Left colon (tissue), 2 donors: Measurements from ENCODE around the gene MAD2L1BP. TPM values are rescaled to one million over a fixed set of nuclear protein-coding genes. Genes with fewer than 3 reads are reported as not detected.
A peak's percentile ranks its signal among the peaks of the same experiment; 100 is the strongest.
"Not testable (repeated sequence)": the region's sequence is repeated elsewhere in the genome, so short reads cannot be mapped to it uniquely, and the experiment has no call there.

Experiments used
- ATAC-seq: fragments of 200-7000 bp; cut with Tn5 transposase; one replicate; pipeline ENCODE4 v1.9.1; 2020; ENCODE audit warnings: mild to moderate bottlenecking, moderate library complexity
- DNase-seq, 2 donors: peaks; one replicate each; pipeline ENCODE4 v3.0.0-alpha.2; 2020
- intact Hi-C, 2 donors: fragments of 100-400 bp; cut with DNase I in 1 of 2; cut with micrococcal nuclease in 1 of 2; formaldehyde crosslinking; loops; one replicate each; pipeline versions ENCODE4 v1.11.2 to v1.14.0; 2022; cut with DNase I, micrococcal nuclease
- total RNA-seq, 2 donors: library from RNA; stranded (reverse); fragmentation: NEBNext Ultra II Directional; extraction: Animal tissue kit (Norgen Biotek cat#: 25700); gene quantifications; one replicate each; pipeline ENCODE4 v1.2.1, GENCODE V29; 2021
- donor health status: DM: no; HTN: no; CAD: no.
- donor health status: DM: yes; HTN: yes; CAD: no.

The MAD2L1BP gene
- total RNA-seq, 2 donors from 2014 or later = 37.0 to 49.8 TPM

GRCh38 chr6:43623880-43624785 is 11.5 kb upstream of the MAD2L1BP start:
- intact Hi-C loops = no loop called here
- DNase-seq = no peak
- ATAC-seq = no peak

DNA sequence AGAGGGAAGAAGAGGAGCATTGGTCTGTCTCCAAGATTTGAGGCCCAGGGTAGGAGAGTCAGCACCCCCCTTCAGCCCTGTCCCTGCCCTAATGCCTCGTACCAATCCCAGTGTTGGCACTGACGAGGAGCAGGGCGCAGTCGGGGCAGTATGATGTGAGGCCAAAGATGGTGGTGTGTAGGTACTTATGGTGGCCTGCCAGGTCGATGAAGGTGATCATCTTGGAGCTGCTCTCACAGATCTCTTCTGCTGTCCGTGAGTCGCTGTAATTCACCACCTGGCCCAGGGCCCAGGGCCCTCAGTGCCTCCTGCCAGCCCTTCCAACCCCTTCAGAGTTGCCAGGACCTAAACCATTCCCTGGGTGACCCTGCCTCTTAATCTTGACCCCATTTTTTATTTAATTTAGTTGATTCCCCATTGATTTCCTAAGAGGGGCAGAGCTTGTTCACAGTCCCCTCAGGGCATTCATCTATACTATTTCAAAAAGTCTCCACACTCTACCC is 10.8 kb upstream of the MAD2L1BP start:
- ATAC-seq = no peak
- intact Hi-C loops = no loop called here
- DNase-seq = no peak

DNA sequence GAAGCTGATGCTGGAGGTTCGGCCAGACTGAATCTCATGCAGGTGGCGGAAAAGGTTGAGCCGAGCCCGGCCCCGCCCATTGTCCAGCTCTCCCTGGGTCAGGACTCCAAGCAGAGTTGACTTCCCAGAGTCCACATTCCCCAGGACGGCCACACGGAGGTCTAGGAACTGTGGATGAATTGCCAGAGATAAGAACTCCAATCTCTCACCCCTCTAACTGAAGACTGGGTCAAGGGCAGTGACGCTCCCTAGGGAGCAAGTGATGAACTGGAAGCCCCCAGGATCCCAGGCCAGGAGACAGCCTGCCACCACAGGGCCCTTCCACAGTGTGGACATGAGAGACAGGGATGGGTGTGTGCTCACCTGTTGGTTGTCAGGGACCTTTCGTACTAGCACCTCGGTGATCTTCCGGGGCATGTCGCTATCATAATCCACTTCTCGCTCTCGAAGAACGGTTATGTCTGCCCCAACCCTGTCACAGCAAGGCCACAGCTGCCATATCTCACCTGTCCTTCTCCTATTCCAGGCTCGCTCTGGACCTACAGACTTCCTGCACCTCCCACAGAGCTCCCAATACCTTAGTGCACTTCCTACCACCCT is 10.1 kb upstream of the MAD2L1BP start:
- DNase-seq = no peak
- no peak for ATAC-seq
- intact Hi-C loops = no loop called here

DNA sequence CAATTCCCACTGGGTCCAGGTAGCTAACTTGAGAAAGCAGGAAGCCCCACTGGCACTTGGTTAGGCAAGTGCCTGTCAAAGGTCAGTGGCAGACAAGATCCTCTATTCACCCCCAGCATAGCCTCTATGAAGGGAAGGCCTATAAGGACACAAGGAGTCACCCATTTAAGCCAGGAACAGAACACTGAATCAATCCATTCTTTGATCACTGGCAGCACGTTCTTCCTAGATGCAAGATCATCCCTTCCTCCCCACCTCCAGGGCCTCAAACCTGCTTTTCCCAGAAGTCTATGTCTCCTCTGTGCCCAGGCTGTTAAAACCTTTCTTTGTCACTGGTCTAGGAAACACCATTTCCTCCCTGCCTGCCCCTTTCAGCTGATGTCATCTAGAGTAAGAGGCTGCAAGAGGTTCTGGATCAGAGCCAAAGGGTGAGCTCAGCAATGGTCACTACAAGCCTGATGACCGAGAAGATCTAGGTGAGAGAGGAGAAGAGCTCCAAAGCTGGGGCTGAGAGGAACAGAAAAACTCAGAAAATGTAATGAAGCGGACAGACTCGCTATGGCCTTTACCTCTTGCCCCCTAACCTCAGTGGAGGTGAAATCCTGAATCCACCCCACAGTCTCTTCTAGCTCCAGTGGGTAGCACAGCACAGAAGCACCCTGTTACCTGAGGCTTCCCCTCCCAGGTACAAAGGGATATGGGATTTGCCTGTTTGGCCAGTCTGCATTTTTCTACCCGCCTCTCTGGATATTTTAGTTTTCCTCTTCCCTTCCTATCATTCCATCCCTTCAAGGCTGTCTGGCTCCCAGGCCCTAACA is 8.4 kb upstream of the MAD2L1BP start:
- peak; percentile 60 to 81 for DNase-seq
- ATAC-seq = peak; percentile 12
- intact Hi-C loops = no loop called here

- peak; percentile 2 for ATAC-seq
- DNase-seq = peak; percentile 65
- intact Hi-C loops = no loop called here
Observed at GRCh38 chr6:43628393-43629103, 7.1 kb upstream of the MAD2L1BP start.

DNA sequence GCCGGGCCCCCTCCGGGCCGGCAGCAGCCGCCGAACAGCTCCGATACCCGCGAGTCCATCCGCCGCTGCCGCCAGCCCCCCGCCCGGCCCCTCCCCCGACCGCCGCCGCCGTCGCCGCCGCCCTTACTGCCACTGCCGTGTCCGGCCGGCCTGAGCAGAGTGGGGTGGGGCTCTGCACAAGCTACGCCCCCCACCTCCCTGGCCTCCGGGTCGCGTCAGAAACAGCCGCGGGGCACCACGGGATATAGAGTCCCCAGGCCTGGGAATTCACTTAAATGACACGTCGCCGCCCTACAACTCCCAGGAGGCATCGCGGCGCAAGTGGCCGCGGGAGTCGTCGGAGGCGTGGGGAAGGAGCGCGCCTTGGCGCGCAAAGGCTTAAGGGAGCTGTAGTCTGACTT is 6.5 kb upstream of the MAD2L1BP start, which contains the start of gene GTPBP2:
TSS of gene GTPBP2 (minus strand) at position 161 of the 401 bp plus-strand sequence. CDS start at position 59, 102 bp downstream.
- peak; percentile 80 for ATAC-seq
- intact Hi-C loops = no loop called here
- DNase-seq = peak; percentile 98 to 99

DNA sequence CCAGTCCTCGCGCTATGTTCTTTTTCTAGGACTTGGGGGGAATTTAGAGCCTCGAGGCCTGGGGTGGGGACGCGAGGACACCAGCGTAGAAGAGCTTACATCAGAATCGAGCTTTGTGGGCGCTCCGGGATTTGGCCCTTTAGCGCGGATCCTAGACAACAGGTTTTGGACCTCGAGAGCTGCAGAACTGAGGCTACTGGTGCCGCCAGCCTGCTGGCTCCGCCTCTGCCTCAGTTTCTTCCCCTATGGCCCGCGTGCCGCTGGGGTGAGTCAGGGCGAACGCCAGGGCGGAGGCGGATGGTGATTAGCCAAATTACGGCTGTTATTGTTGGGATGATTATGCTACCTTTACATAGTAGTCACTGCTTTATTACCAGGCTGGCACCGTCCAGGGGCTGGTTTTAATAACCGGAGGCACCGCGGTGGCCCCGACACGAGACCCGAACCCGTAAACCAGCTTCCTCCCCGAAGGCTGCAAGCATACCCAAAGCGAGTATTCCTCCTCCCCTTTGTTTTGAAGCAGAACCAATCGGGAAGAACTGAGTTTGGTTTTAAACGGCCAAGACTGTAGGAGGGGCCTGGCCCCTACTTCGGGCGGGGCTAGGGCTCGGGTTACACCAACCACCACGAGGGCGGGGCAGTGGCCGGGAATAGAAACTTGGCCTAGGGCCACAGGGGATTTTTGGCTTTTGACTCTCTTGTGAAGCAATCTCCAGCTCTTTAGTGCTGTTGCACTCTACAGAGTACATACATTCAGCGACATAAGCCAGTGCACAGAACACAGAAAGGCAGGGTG is 5.9 kb upstream of the MAD2L1BP start:
- peak; percentile 75 for ATAC-seq
- intact Hi-C loops = no loop called here
- DNase-seq = peak; percentile 96 to 97

- ATAC-seq (no peak), DNase-seq (no peak)
- intact Hi-C loops = no loop called here
Observed at GRCh38 chr6:43630980-43631619, 4.5 kb upstream of the MAD2L1BP start.

GRCh38 chr6:43633002-43633401 is 2.6 kb upstream of the MAD2L1BP start:
- DNase-seq, intact Hi-C loops, ATAC-seq: not testable (repeated sequence)

- intact Hi-C loops = no loop called here
- no peak for ATAC-seq
- no peak for DNase-seq
Observed at GRCh38 chr6:43634702-43635303, 837 bp upstream of the MAD2L1BP start.

DNA sequence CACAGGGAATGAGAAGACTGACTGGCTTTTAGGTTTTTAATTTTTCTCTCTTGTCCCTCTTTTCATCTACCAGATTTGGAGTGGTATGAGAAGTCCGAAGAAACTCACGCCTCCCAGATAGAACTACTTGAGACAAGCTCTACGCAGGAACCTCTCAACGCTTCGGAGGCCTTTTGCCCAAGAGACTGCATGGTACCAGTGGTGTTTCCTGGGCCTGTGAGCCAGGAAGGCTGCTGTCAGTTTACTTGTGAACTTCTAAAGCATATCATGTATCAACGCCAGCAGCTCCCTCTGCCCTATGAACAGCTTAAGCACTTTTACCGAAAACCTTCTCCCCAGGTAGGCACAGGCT is 644 bp downstream of the MAD2L1BP start:
- DNase-seq (no peak), ATAC-seq (peak; percentile 19)
- intact Hi-C loops = no loop called here

DNA sequence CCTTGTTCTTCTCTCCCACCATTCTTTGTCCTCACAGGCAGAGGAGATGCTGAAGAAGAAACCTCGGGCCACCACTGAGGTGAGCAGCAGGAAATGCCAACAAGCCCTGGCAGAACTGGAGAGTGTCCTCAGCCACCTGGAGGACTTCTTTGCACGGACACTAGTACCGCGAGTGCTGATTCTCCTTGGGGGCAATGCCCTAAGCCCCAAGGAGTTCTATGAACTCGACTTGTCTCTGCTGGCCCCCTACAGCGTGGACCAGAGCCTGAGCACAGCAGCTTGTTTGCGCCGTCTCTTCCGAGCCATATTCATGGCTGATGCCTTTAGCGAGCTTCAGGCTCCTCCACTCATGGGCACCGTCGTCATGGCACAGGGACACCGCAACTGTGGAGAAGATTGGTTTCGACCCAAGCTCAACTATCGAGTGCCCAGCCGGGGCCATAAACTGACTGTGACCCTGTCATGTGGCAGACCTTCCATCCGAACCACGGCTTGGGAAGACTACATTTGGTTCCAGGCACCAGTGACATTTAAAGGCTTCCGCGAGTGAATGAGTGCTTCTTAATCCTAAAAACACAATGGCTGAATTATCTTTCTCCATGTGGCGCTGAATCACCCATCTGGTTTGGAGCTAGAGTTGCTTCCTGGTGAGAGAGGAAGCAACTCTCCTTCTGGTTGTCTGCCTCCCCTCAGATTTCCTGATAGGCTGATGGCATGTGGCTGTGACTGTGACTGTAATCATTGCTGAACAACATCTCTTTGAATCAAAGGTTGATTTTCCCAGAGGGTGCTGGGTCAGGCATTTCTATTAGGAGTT is 4.6 kb downstream of the MAD2L1BP start:
- ATAC-seq = no peak
- intact Hi-C loops = no loop called here
- DNase-seq = no peak

DNA sequence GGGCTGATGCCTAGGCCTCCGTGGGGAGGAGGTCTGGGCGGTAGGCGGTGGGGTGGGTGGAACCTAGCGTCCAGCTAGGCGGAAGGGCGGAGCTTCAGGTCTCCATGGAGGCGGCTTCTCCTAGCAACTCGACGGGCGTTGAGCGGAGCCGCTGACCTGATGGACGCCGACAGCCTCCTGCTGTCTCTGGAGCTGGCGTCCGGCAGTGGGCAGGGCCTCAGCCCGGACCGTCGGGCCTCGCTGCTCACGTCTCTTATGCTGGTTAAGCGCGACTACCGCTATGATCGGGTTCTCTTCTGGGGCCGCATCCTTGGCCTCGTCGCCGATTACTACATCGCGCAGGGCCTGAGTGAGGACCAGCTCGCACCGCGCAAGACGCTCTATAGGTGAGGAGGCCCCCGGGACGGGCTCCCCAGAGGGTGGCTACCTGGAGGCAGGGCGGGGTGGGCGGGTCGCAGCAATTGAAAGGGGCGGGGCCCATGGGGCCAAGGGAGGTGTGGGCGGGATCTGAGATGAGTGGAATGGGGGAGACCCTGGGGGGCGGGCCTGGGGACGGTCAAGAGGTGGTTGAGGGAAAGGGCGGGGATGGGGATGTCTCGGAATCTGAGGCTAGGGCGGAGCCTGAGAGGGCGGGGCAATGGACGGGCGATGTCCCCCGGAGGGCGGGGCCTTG is 9.4 kb downstream of the MAD2L1BP start, which contains the start of gene RSPH9:
TSS of gene RSPH9 (plus strand) at position 97 of the 673 bp plus-strand sequence. CDS start at position 160, 63 bp downstream.
- peak; percentile 73 to 82 for DNase-seq
- intact Hi-C loops = no loop called here

GRCh38 chr6:43645613-43645964 is 9.9 kb downstream of the MAD2L1BP start:
- ATAC-seq = no peak
- no peak for DNase-seq
- intact Hi-C loops = no loop called here

More for the DNA sequence above, 9.4 kb downstream of the MAD2L1BP start, which contains the start of gene RSPH9:
- peak; percentile 84 for ATAC-seq

GRCh38 chr6:43647613-43648012 is 12.0 kb downstream of the MAD2L1BP start:
- ATAC-seq (no peak), DNase-seq (no peak)
- intact Hi-C loops = no loop called here

GRCh38 chr6:43648248-43648647 is 12.6 kb downstream of the MAD2L1BP start:
- no peak for ATAC-seq
- intact Hi-C loops = no loop called here

More at GRCh38 chr6:43648248-43648647, 12.6 kb downstream of the MAD2L1BP start:
- no peak for DNase-seq
